AG04450 (cell line): Measurements from ENCODE around the gene ARMC5. TPM values are rescaled to one million over a fixed set of nuclear protein-coding genes. Genes with fewer than 3 reads are reported as not detected.
A peak's percentile ranks its signal among the peaks of the same experiment; 100 is the strongest.

Experiments
- CTCF ChIA-PET: fragments of 300-600, 350-600 bp; formaldehyde crosslinking; extraction: SDS; loops from one replicate; lab custom pipeline; 2022; ENCODE audit warnings: antibody characterized with exemption, inconsistent platforms; lab: Charles Lee
- POLR2A ChIA-PET: fragments of 350-600 bp; formaldehyde crosslinking; extraction: SDS; loops from one replicate; lab custom pipeline; 2021; ENCODE audit warnings: antibody characterized with exemption, inconsistent platforms; lab: Yijun Ruan, JAX
- DNase-seq: peaks from one replicate; pipeline ENCODE4 v3.0.0-alpha.2; 2011; ENCODE audit warnings: low read depth, low spot score
- H3K27ac ChIP-seq: one replicate; pipeline ENCODE4 v1.5.1; 2012; ENCODE audit warnings: low read depth, low read length, control low read depth
- H3K27me3 ChIP-seq: one replicate; pipeline ENCODE4 v1.6.0; 2012; ENCODE audit warnings: low read length; ENCODE audit not compliant: control insufficient read depth, insufficient read depth
- H3K4me3 ChIP-seq: 2 replicates; pipeline ENCODE4 v1.5.1; 2011; ENCODE audit warnings: mild to moderate bottlenecking, low read depth, low read length, control low read depth
- H3K9me3 ChIP-seq: 2 replicates; pipeline ENCODE4 v1.5.1; 2012; ENCODE audit warnings: low read length; ENCODE audit not compliant: control insufficient read depth, insufficient read depth
- polyA plus RNA-seq: library from polyadenylated mRNA; depleted of rRNA; stranded (reverse); fragments of >200 nt; gene quantifications from 2 replicates; pipeline ENCODE4 v1.2.3, GENCODE V29; 2011
- TF ChIP-seq, protein P1 (sequence below): IDR thresholded peaks from 2 replicates; pipeline ENCODE4 v1.5.1; 2011; ENCODE audit warnings: low read depth, low read length, control low read depth, inconsistent platforms

Gene ARMC5
- polyA plus RNA-seq, 1 experiment = 2.9 TPM

DNA sequence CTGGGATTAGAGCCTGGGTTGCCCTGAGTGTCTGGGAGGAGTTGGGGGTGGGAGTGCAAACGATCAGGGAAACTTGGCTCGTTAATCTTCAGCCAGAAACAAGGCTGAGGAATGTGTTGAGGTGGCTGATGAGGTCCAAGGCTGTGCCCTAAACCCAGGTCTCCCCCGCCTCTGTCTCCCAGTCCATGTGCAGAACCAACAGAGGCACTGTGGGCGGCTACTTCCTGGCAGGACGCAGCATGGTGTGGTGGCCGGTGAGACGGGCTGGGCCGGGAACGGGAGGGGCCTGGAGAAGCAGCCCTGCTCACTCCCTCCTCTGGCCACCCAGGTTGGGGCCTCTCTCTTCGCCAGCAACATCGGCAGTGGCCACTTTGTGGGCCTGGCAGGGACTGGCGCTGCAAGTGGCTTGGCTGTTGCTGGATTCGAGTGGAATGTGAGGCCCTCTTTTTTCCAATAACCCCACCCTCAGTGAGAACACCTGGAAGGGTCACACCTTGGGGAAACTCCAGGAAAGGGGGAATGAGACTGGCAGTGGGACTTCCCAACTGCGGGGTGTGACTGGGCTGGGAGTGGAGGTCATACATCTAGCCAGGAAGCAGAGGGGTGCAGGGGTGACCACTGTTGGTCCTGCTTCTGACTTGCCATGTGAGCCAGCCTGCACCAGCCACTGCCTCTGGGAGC lies 25.3 kb downstream of the ARMC5 start:
- CTCF ChIA-PET = no interaction called here
- no peak for DNase-seq
- POLR2A ChIA-PET = interaction anchor here (0.7 kb wide), 1 partner anchor 40 kb away, joined by 3 read pairs; no protein-coding TSS in a partner anchor

DNA sequence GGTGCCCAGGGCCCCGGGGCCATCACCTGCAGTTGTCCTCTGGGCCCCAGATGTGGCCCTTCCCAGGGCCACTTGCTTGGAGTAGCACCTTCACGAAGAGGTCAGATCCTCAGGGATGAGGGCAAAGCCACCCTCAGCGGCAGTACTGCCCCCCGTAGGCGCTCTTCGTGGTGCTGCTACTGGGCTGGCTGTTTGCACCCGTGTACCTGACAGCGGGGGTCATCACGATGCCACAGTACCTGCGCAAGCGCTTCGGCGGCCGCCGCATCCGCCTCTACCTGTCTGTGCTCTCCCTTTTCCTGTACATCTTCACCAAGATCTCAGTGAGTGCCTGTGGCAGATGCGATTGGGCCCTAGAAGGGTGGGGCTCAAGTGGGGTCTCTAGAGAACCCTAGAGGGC lies 26.3 kb downstream of the ARMC5 start:
- Histone ChIP-seq H3K27ac (no peak overlapping the region), H3K27me3 (peaks cover 30% of the 10 kb centered on the region), H3K4me3 (no peak overlapping the region), H3K9me3 (no peaks in the 10 kb centered on the region; the same call in 1 of the 2 replicates)
- no peak for DNase-seq
- ChIA-PET POLR2A (no interaction called here), CTCF (no interaction called here)
- TF ChIP-seq, protein P1, sequence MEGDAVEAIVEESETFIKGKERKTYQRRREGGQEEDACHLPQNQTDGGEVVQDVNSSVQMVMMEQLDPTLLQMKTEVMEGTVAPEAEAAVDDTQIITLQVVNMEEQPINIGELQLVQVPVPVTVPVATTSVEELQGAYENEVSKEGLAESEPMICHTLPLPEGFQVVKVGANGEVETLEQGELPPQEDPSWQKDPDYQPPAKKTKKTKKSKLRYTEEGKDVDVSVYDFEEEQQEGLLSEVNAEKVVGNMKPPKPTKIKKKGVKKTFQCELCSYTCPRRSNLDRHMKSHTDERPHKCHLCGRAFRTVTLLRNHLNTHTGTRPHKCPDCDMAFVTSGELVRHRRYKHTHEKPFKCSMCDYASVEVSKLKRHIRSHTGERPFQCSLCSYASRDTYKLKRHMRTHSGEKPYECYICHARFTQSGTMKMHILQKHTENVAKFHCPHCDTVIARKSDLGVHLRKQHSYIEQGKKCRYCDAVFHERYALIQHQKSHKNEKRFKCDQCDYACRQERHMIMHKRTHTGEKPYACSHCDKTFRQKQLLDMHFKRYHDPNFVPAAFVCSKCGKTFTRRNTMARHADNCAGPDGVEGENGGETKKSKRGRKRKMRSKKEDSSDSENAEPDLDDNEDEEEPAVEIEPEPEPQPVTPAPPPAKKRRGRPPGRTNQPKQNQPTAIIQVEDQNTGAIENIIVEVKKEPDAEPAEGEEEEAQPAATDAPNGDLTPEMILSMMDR = no peak

More for the DNA sequence above, 25.3 kb downstream of the ARMC5 start:
- H3K27ac ChIP-seq = no peak overlapping the region
- no peak overlapping the region for H3K4me3 ChIP-seq
- TF ChIP-seq, protein P1 = no peak
- H3K9me3 ChIP-seq = no peaks in the 10 kb centered on the region; the same call in 1 of the 2 replicates
- peaks cover 30% of the 10 kb centered on the region for H3K27me3 ChIP-seq

DNA sequence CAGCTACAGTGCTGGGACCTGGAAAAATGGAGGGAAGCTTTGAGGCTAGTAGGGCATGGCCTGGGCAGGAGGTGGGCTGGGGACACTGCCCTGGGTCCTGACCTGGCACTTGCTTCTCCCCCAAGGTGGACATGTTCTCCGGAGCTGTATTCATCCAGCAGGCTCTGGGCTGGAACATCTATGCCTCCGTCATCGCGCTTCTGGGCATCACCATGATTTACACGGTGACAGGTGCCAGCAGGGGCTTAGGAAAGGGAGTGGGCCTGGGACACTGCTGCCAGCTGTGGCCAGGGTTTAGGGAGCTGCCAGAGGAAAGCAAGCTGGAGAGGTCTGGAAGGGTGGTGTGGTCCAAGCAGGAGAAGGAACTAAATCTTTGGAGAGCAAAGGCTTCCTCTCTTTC lies 26.7 kb downstream of the ARMC5 start:
- DNase-seq = no peak
- H3K9me3 ChIP-seq = no peaks in the 10 kb centered on the region; the same call in 1 of the 2 replicates
- H3K4me3 ChIP-seq = no peak overlapping the region
- ChIA-PET CTCF (no interaction called here), POLR2A (no interaction called here)
- TF ChIP-seq, protein P1 = no peak
- H3K27me3 ChIP-seq = peaks cover 30% of the 10 kb centered on the region
- H3K27ac ChIP-seq = no peak overlapping the region

DNA sequence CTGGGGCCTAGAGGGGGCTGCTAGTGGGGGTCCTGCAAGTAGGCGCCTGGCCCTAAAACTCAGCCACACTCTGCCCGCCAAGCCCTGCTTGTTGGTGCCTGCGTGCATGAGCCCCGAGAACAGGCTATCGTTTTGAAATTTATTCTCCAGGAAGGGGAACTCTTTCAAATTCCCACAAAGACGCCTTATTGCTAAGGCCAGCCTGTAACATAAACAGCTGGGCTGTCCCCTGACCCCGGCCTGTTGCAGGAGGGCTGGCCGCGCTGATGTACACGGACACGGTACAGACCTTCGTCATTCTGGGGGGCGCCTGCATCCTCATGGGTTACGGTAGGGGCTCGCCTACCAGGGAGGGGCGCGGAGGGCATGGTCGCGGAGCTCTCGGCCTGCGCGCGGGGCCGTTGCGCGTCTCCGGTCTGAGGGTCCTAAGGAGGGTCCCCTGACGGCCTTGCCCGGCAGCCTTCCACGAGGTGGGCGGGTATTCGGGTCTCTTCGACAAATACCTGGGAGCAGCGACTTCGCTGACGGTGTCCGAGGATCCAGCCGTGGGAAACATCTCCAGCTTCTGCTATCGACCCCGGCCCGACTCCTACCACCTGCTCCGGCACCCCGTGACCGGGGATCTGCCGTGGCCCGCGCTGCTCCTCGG lies 27.9 kb downstream of the ARMC5 start:
- Histone ChIP-seq H3K27ac (no peak overlapping the region), H3K9me3 (no peaks in the 10 kb centered on the region; the same call in 1 of the 2 replicates), H3K4me3 (peak overlapping the region; percentile 56), H3K27me3 (peaks cover 28% of the 10 kb centered on the region)
- DNase-seq = no peak
- ChIA-PET CTCF (interaction anchor here (1.8 kb wide), 1 partner anchor 26 kb away, joined by 5 read pairs; no protein-coding TSS in a partner anchor), POLR2A (no interaction called here)
- TF ChIP-seq, protein P1 = no peak
